Muscle layer of colon (tissue), 2 donors: ENCODE measurements around the gene EGFL7.

Experiments
- H3K27ac ChIP-seq: one replicate; pipeline ENCODE4 v1.7.0; 2013; ENCODE audit warnings: low read depth, mild to moderate bottlenecking, low read length, moderate library complexity
- H3K27me3 ChIP-seq, 2 donors: one replicate each; pipeline ENCODE4 v1.7.0; 2013; ENCODE audit warnings: low read length in 2 of 2, mild to moderate bottlenecking in 2 of 2; ENCODE audit not compliant: insufficient read depth in 2 of 2, control insufficient read depth in 1 of 2
- H3K36me3 ChIP-seq: one replicate; pipeline ENCODE4 v1.7.0; 2013; ENCODE audit warnings: mild to moderate bottlenecking, low read length; ENCODE audit not compliant: insufficient read depth
- H3K4me1 ChIP-seq: one replicate; pipeline ENCODE4 v1.7.0; 2013; ENCODE audit warnings: mild to moderate bottlenecking, low read length; ENCODE audit not compliant: insufficient read depth
- H3K4me3 ChIP-seq, 2 donors: one replicate each; pipeline ENCODE4 v1.7.0; 2013; ENCODE audit warnings: low read length in 2 of 2, low read depth in 1 of 2, mild to moderate bottlenecking in 1 of 2, moderate library complexity in 1 of 2
- H3K9ac ChIP-seq: one replicate; pipeline ENCODE4 v1.7.0; 2013; ENCODE audit warnings: low read length
- H3K9me3 ChIP-seq: one replicate; pipeline ENCODE4 v1.7.0; 2013; ENCODE audit warnings: mild to moderate bottlenecking, low read length
- donor health status: abdominal sarcoma.
- donor health status: Adenocarcinoma of cecum.

Gene EGFL7

DNA sequence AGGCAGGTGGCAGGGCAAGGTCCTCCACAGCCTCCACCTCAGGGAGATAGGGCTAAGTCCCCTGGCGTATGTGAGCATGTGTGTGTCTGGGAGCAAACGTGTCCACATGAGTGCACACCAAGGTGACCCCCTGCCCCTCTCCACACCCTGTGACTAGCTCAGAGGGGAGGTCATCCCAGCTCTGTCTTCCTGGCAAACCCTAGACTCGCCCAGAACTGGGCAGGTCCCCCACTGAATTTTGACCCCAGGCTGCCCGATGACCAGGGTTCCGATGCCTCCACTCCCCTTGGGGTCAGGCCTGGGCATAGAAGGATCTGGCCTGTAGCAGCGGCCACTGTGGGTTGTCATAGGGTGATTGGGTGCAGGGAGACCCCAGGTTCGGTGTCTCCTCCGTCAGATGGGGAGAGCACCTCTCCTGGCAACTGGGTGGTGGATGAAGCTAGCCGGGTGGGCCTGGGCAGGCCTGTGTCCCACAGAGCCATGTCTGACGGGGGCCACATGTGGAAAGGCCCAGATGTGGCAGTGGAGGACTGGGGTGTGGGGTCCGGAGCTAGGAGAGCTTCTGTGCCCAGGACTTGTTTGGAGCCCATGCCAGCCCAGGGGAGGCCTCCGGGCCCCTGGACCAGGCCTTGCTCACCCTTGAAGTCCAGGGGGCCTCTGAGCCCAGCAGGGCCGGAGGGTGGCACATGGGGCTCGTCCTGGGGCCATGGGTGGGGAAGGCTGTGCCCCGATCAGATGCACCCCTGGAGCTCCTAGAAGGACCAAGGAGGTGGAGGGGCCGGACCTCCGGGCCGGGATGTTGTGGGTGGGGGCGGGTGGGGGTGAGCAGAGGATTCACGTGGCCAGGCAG lies 55.9 kb downstream of the EGFL7 start:
- peaks cover 10% of the 10 kb centered on the region for H3K36me3 ChIP-seq
- H3K9me3 ChIP-seq, result no peaks in the 10 kb centered on the region
- no peak overlapping the region for H3K4me3 ChIP-seq
- H3K9ac ChIP-seq, result no peak overlapping the region
- no peak overlapping the region for H3K27ac ChIP-seq
- H3K27me3 ChIP-seq, result no peaks in the 10 kb centered on the region
- peaks cover 13% of the 10 kb centered on the region for H3K4me1 ChIP-seq

- peaks cover 11% of the 10 kb centered on the region for H3K4me1 ChIP-seq
- H3K4me3 ChIP-seq, result no peak overlapping the region
- H3K36me3 ChIP-seq, result peaks cover 18% of the 10 kb centered on the region
- no peak overlapping the region for H3K27ac ChIP-seq
- no peaks in the 10 kb centered on the region for H3K9me3 ChIP-seq
- no peaks in the 10 kb centered on the region for H3K27me3 ChIP-seq
- no peak overlapping the region for H3K9ac ChIP-seq
Measured at GRCh38 chr9:136719195-136719880, 56.6 kb downstream of the EGFL7 start.

DNA sequence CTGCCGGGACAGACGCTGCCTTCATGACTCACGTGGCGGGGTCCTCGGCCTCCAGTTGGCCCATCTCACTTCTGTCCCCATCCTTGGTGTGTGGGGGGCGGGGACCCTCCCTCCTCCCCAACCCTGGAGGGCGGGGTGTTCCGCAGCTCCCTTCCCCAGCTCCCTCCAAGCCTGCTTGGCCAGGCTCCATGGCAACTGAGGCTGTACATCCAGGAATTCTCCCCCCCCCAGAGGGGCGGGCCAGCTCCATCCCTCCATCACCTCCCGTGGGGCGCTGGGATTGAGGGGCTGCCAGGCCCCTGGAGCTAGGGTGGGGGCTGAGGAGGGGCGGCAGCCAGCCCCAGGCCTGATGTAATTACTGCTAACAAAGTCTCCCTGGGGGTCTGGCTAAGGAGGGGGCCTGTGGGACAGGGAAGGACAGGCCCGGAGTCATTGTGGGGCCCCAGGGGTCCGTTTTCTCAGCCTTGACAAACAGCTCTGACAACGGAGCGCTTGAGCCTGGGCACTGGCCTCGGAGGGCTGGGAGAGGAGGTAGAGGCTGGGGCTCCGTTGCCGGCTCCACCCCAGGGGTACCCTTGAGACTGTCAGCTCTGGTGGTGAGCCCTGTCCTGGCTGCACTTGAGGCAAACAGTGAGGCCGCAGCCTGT lies 57.7 kb downstream of the EGFL7 start:
- peaks cover 24% of the 10 kb centered on the region for H3K36me3 ChIP-seq
- H3K27me3 ChIP-seq, result no peaks in the 10 kb centered on the region
- no peaks in the 10 kb centered on the region for H3K9me3 ChIP-seq
- H3K27ac ChIP-seq, result peak overlapping the region; percentile 44
- H3K4me3 ChIP-seq, result no peak overlapping the region
- peaks cover 11% of the 10 kb centered on the region for H3K4me1 ChIP-seq
- H3K9ac ChIP-seq, result no peak overlapping the region

- peak overlapping the region; percentile 44 for H3K27ac ChIP-seq
- H3K27me3 ChIP-seq, result no peaks in the 10 kb centered on the region
- no peak overlapping the region for H3K9ac ChIP-seq
- H3K4me3 ChIP-seq, result no peak overlapping the region
- peaks cover 16% of the 10 kb centered on the region for H3K4me1 ChIP-seq
- H3K9me3 ChIP-seq, result no peaks in the 10 kb centered on the region
- H3K36me3 ChIP-seq, result peaks cover 29% of the 10 kb centered on the region
Measured at GRCh38 chr9:136720898-136721338, 58.2 kb downstream of the EGFL7 start.

DNA sequence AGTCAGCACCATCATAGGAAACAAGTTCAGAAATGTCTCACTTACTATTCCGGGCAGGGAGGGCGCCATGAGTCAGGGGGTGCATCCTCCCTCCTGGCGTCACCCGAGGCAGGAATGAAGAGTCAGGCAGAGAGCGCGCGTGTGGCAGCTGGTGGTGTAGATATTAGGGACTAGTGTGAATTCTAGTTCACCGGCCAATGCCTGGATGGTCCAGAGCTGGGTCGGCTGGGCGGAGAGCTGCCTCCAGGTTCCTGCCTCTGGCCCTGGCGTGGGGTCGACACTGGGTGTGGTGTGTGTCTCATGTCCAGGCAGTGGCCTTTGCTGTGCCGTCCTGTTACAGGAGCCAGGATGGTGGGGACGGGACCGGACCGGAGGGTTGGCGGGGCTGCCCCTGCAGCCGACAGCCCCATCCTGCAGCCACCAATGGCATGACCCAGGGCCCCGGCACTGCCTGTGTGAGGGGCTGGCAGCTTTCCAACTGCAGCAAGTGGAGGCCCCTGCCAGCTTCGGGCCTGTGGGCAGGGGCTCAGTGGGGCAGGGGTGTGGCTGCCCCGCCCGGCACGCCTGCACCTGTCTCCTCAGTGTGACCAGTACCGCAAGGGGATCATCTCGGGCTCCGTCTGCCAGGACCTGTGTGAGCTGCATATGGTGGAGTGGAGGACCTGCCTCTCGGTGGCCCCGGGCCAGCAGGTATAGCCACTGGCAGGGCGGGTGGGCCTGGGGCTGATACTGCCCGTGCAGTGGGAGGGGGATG lies 58.8 kb downstream of the EGFL7 start:
- H3K36me3 ChIP-seq, result peaks cover 35% of the 10 kb centered on the region
- peaks cover 22% of the 10 kb centered on the region for H3K4me1 ChIP-seq
- H3K9me3 ChIP-seq, result no peaks in the 10 kb centered on the region
- H3K27ac ChIP-seq, result no peak overlapping the region
- H3K9ac ChIP-seq, result no peak overlapping the region
- no peak overlapping the region for H3K4me3 ChIP-seq
- no peaks in the 10 kb centered on the region for H3K27me3 ChIP-seq
